GM18868 (cell line): ENCODE results near the gene C5AR2.
"Not testable (repeated sequence)": the region's sequence is repeated elsewhere in the genome, so short reads cannot be mapped to it uniquely, and the experiment has no call there.

Experiments used
- ATAC-seq: cut with Tn5 transposase; IDR thresholded peaks from one replicate; pipeline ENCODE4 v1.9.1; 2021; ENCODE audit warnings: mild to moderate bottlenecking, moderate library complexity; ENCODE audit not compliant: unreplicated experiment

The C5AR2 gene

GRCh38 chr19:47383890-47384289 lies 51.9 kb downstream of the C5AR2 start:
- not testable (repeated sequence) for ATAC-seq

- ATAC-seq, result not testable (repeated sequence)
These were observed 52.6 kb downstream of the C5AR2 start for GRCh38 chr19:47384533-47384932.

- ATAC-seq, result not testable (repeated sequence)
These were observed 54.6 kb downstream of the C5AR2 start for GRCh38 chr19:47386582-47386981.

GRCh38 chr19:47387623-47388022 lies 55.6 kb downstream of the C5AR2 start:
- not testable (repeated sequence) for ATAC-seq

- not testable (repeated sequence) for ATAC-seq
These were observed 56.7 kb downstream of the C5AR2 start for GRCh38 chr19:47388721-47389120.

GRCh38 chr19:47389150-47389556 lies 57.2 kb downstream of the C5AR2 start:
- ATAC-seq, result no peak

- no peak for ATAC-seq
These were observed 58.8 kb downstream of the C5AR2 start for GRCh38 chr19:47390533-47391488.

- no peak for ATAC-seq
These were observed 59.7 kb downstream of the C5AR2 start for GRCh38 chr19:47391510-47392223.
